ENCODE results near the gene MGA. TPM values are rescaled to one million over a fixed set of nuclear protein-coding genes. Genes with fewer than 3 reads are reported as not detected.

Gene MGA
- total RNA-seq, 1 donor from 2014 or later: 29.6 TPM

DNA sequence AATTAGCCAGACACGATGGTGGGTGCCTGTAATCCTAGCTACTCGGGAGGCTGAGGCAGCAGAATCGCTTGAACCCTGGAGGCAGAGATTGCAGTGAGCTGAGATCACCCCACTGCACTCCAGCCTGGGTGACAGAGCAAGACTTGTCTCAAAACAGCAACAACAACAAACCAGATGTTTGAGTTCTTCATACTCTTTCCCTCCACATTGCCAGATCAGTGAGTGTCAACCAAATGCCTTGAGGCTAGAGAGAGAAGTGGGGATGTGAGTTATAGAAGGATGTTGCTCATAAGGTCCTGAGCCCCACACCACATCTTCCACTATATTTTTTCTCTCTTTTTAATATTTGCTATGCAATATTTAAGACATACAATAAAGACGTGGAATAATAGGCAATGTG is 133.9 kb downstream of the MGA start:
- Histone ChIP-seq H3K4me1 (peaks cover 73% of the 10 kb centered on the region), H3K27ac (replicated peaks) (no peak overlapping the region), H3K36me3 (no peaks in the 10 kb centered on the region), H3K4me3 (no peak overlapping the region), H3K9me3 (replicated peaks) (no peaks in the 10 kb centered on the region), H3K27me3 (ENCODE audit: low read depth) (no peaks in the 10 kb centered on the region)
- intact Hi-C loops (cut with micrococcal nuclease): no loop called here
- DNase-seq: no peak
- TF ChIP-seq, protein P1, sequence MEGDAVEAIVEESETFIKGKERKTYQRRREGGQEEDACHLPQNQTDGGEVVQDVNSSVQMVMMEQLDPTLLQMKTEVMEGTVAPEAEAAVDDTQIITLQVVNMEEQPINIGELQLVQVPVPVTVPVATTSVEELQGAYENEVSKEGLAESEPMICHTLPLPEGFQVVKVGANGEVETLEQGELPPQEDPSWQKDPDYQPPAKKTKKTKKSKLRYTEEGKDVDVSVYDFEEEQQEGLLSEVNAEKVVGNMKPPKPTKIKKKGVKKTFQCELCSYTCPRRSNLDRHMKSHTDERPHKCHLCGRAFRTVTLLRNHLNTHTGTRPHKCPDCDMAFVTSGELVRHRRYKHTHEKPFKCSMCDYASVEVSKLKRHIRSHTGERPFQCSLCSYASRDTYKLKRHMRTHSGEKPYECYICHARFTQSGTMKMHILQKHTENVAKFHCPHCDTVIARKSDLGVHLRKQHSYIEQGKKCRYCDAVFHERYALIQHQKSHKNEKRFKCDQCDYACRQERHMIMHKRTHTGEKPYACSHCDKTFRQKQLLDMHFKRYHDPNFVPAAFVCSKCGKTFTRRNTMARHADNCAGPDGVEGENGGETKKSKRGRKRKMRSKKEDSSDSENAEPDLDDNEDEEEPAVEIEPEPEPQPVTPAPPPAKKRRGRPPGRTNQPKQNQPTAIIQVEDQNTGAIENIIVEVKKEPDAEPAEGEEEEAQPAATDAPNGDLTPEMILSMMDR (IDR thresholded peaks at IDR 0.05; ENCODE audit: borderline replicate concordance): no peak

DNA sequence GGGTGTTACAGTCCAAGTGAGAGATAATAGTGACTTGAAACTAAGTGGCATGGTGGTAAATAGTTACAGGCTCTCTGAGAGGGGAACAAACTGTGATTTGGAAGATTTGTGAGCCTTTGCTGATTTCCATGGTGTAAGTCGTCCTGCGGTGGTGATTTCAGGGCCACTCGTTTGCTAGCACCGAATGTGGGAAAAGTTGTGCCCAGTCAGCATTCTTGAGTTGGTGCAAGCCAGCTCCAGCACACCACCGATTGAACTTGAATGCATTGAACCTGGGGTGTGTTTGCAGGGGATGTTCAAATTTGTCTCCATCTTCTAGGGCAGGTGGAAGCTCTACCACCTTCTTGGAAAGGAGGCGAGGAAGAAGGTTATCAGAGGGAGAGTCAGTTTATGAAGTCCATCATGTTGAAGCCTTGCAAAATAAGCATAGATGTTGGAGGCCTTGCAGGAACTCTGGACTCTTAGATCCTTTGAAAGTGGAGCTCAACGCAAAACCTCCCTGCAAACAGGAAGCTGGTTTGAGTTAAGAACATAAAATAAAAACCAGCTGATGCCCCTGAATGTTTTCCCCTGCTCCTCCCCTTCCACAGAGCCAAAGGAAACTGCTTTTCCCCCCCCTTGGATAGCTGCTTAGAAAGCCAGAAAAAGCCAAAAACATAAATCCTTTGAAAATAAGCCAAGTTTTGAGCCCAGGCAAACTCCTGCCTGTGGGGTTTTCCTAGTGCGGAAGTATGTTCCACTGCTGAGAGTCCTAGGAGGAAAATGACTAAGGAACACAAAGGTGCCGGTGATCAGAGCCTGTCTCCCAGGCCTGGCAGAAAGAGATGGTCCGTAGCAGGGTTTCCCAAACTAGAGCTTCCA is 136.0 kb downstream of the MGA start:
- Histone ChIP-seq H3K9me3 (replicated peaks) (no peaks in the 10 kb centered on the region), H3K4me1 (peaks cover 56% of the 10 kb centered on the region), H3K36me3 (peaks cover 14% of the 10 kb centered on the region), H3K27me3 (ENCODE audit: low read depth) (no peaks in the 10 kb centered on the region), H3K27ac (replicated peaks) (peak overlapping the region; percentile 45), H3K4me3 (no peak overlapping the region)
- intact Hi-C loops (cut with micrococcal nuclease): no loop called here
- no peak for DNase-seq
- TF ChIP-seq, protein P1 (IDR thresholded peaks at IDR 0.05; ENCODE audit: borderline replicate concordance): no peak

DNA sequence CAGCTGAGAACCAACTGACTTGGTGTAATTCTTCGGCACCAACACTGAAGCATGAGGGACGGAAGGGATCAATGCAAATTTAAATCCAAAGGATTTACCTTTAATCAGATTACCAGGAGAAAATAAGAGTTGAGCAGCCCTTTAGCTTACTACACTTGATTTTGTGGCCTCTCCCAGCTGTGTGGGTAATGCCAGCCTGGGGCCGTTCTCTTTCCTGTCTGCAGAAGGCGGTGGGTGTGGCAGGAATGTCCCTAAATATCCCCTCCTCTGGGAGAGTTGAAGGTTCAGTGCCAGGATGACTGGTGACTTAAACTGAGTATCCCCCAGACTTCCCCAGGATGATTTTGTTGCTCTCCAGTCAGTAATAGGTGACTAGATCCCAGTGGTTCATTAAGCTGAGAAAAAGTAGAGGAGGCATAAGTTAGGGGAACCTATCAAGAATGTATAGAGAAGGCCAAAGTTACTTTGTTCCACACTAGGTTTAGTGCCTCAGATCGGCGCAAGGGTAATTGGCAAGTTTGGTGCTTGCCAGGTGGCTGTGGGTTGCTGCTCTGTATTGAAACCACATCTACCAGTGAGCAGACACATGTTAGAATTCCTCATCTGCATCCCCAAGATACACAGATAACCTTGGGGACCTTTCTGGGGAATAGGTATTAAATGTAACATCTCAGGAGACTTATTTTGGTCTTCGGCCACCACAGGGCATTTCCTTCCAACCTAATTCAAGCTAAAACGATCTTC is 137.2 kb downstream of the MGA start:
- Histone ChIP-seq H3K27ac (replicated peaks) (no peak overlapping the region), H3K36me3 (peaks cover 22% of the 10 kb centered on the region), H3K27me3 (ENCODE audit: low read depth) (no peaks in the 10 kb centered on the region), H3K4me3 (no peak overlapping the region), H3K9me3 (replicated peaks) (no peaks in the 10 kb centered on the region), H3K4me1 (peaks cover 45% of the 10 kb centered on the region)
- TF ChIP-seq, protein P1 (IDR thresholded peaks at IDR 0.05; ENCODE audit: borderline replicate concordance): no peak
- intact Hi-C loops (cut with micrococcal nuclease): no loop called here
- no peak for DNase-seq

DNA sequence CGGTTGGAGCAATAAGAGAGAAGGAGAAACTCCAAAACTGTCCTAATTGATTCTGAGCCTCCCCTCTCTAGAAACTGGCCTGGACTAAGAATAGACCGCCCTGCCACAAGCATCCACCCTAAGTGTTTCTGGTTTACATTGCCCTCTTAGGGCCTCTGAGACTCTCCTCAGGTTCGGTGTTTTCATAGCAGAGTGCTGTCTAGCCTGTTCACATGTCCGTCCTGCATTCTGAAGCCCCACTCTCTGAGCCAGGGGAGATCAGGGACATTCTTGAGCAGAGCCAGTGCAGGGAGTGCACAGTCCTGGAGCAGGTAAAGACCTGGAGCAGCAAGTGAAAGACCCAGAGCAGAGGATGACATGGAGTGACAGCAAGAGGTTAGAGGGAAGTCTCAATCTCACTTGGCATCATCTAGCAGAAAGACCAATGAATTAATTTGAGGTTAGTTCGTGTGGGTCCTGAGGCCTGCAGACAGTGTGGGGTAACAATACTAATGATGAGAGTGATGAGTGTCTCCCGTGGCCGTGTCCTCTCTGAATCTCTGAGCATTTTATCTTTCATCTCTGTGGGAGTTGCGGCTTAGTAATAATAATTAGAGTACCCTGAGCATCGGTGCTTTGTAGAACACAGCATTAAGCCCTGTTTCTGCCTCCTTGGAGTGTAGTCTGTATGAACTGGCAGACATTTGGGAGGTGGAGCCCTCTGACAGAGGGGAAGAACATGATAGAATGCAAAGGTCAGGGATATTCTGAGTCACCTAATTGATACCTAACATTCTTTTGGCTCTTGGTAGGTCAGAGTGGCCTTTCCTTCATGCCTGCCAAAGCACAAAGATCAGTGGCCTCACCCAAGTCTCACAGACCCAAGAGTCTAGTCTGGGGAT is 138.6 kb downstream of the MGA start:
- Histone ChIP-seq H3K27me3 (ENCODE audit: low read depth) (no peaks in the 10 kb centered on the region), H3K4me3 (no peak overlapping the region), H3K36me3 (peaks cover 22% of the 10 kb centered on the region), H3K9me3 (replicated peaks) (no peaks in the 10 kb centered on the region), H3K27ac (replicated peaks) (no peak overlapping the region), H3K4me1 (peaks cover 37% of the 10 kb centered on the region)
- TF ChIP-seq, protein P1 (IDR thresholded peaks at IDR 0.05; ENCODE audit: borderline replicate concordance): no peak
- DNase-seq: no peak
- intact Hi-C loops (cut with micrococcal nuclease): no loop called here

DNA sequence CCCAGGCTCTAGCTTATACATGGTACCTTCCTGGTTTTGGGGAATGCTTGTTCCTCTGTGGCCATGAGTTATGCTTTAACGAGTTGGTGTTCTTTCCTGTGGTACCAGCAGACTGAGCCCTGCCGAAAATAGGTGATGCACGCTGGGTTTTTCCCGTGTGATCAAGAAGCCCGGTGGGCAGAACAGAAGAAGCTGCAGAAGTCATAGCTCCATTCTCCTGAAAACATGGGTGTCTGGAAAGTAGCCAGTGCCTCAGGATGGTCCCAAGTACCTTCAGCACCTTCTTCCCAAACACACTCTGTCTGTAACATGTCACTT is 139.2 kb downstream of the MGA start:
- peaks cover 22% of the 10 kb centered on the region for H3K36me3 ChIP-seq
- no peaks in the 10 kb centered on the region for H3K9me3 ChIP-seq (replicated peaks)
- intact Hi-C loops (cut with micrococcal nuclease): no loop called here
- H3K27me3 ChIP-seq (ENCODE audit: low read depth): no peaks in the 10 kb centered on the region
- TF ChIP-seq, protein P1 (IDR thresholded peaks at IDR 0.05; ENCODE audit: borderline replicate concordance): no peak
- no peak overlapping the region for H3K27ac ChIP-seq (replicated peaks)
- DNase-seq: no peak
- H3K4me3 ChIP-seq: no peak overlapping the region
- H3K4me1 ChIP-seq: peaks cover 38% of the 10 kb centered on the region
